ENCODE results near the gene NPAS3. TPM values are rescaled to one million over a fixed set of nuclear protein-coding genes. Genes with fewer than 3 reads are reported as not detected.

NPAS3 gene
- total and polyA plus RNA-seq, 7 donors: 0.36 to 6.4 (median 4.6) TPM; not detected in 2

GRCh38 chr14:33840797-33841196, 902.1 kb downstream of the NPAS3 start:
- no peak overlapping the region for H3K4me3 ChIP-seq
- no peaks in the 10 kb centered on the region for H3K9me3 ChIP-seq
- whole genome bisulfite sequencing, 2 donors: 75 to 94% methylated on average over 3 of the region's 3 CpGs
- no peaks in the 10 kb centered on the region for H3K27me3 ChIP-seq
- DNase-seq: no peak
- TF ChIP-seq CTCF (IDR thresholded peaks at IDR 0.05) (no peak), POLR2A (IDR thresholded peaks at IDR 0.05) (no peak), EP300 (IDR thresholded peaks at IDR 0.05) (no peak), POLR2AphosphoS5 (IDR thresholded peaks at IDR 0.05) (no peak)
- intact Hi-C loops (cut with DNase I): loop anchor here (5.0 kb wide), 1 partner anchor 482 kb away; no protein-coding TSS in a partner anchor
- H3K4me1 ChIP-seq: peaks cover 0 to 16% (median 6%) of the 10 kb centered on the region in 4 donors
- H3K27ac ChIP-seq: no peak overlapping the region
- H3K36me3 ChIP-seq: no peaks in the 10 kb centered on the region

GRCh38 chr14:33842299-33842698, 903.6 kb downstream of the NPAS3 start:
- no peaks in the 10 kb centered on the region for H3K27me3 ChIP-seq
- no peaks in the 10 kb centered on the region for H3K36me3 ChIP-seq
- H3K4me3 ChIP-seq: no peak overlapping the region
- H3K27ac ChIP-seq: no peak overlapping the region
- no peak for DNase-seq
- 93 to 94% methylated on average over 1 of the region's 1 CpG for WGBS, 2 donors
- H3K4me1 ChIP-seq: peaks cover 0 to 16% (median 6%) of the 10 kb centered on the region in 4 donors
- intact Hi-C loops (cut with DNase I): loop anchor here (5.0 kb wide), 1 partner anchor 480 kb away; no protein-coding TSS in a partner anchor
- TF ChIP-seq CTCF (IDR thresholded peaks at IDR 0.05) (no peak), POLR2AphosphoS5 (IDR thresholded peaks at IDR 0.05) (no peak), EP300 (IDR thresholded peaks at IDR 0.05) (no peak), POLR2A (IDR thresholded peaks at IDR 0.05) (no peak)
- H3K9me3 ChIP-seq: no peaks in the 10 kb centered on the region

- Histone ChIP-seq H3K9me3 (no peaks in the 10 kb centered on the region), H3K27me3 (no peaks in the 10 kb centered on the region), H3K27ac (no peak overlapping the region), H3K36me3 (no peaks in the 10 kb centered on the region), H3K4me3 (no peak overlapping the region), H3K4me1 (peaks cover 0 to 16% (median 6%) of the 10 kb centered on the region in 4 donors)
- DNase-seq: no peak
- WGBS, 2 donors: 94 to 97% methylated on average over 3 of the region's 3 CpGs
- intact Hi-C loops (cut with DNase I): loop anchor here (5.0 kb wide), 1 partner anchor 478 kb away; no protein-coding TSS in a partner anchor
- TF ChIP-seq EP300 (IDR thresholded peaks at IDR 0.05) (no peak), CTCF (IDR thresholded peaks at IDR 0.05) (no peak)
Measured at GRCh38 chr14:33844118-33844517, 905.4 kb downstream of the NPAS3 start.

GRCh38 chr14:33846100-33846824, 907.6 kb downstream of the NPAS3 start:
- H3K4me3 ChIP-seq: no peak overlapping the region
- intact Hi-C loops (cut with DNase I): no loop called here

More at GRCh38 chr14:33846100-33846824, 907.6 kb downstream of the NPAS3 start:
- Histone ChIP-seq H3K4me1 (peaks cover 0 to 9% (median 3%) of the 10 kb centered on the region in 4 donors), H3K27ac (no peak overlapping the region), H3K36me3 (no peaks in the 10 kb centered on the region), H3K9me3 (no peaks in the 10 kb centered on the region), H3K27me3 (no peaks in the 10 kb centered on the region)
- 90 to 94% methylated on average over 8 of the region's 8 CpGs for WGBS, 2 donors
- no peak for TF ChIP-seq POLR2A (IDR thresholded peaks at IDR 0.05)
- TF ChIP-seq CTCF (IDR thresholded peaks at IDR 0.05): no peak
- TF ChIP-seq POLR2AphosphoS5 (IDR thresholded peaks at IDR 0.05): no peak
- no peak for DNase-seq

Data from sigmoid colon (tissue), 7 donors.